HCT116 (cell line): ENCODE results near the gene RASGEF1C. TPM values are rescaled to one million over a fixed set of nuclear protein-coding genes. Genes with fewer than 3 reads are reported as not detected.

ENCODE experiments used
- ATAC-seq: fragments of 200-7000 bp; cut with Tn5 transposase; 2 replicates; pipeline ENCODE4 v1.9.1; 2020; ENCODE audit warnings: mild to moderate bottlenecking, moderate library complexity
- BruUV-seq: library from RNA; stranded (reverse); fragments of 400-500 nt; replicated peaks from 2 replicates; lab custom pipeline; 2021; lab: Mats Ljungman, UMichigan
- CTCF ChIA-PET: fragments of 300-600 bp; sonication (Branson Sonifier 250); formaldehyde crosslinking; loops from one replicate; lab custom pipeline; 2021; ENCODE audit warnings: antibody characterized with exemption; lab: Charles Lee
- POLR2A ChIA-PET: fragments of 300-600, 350-600 bp; sonication (Branson Sonifier 250); formaldehyde crosslinking; loops from one replicate; lab custom pipeline; 2021; ENCODE audit warnings: antibody characterized with exemption; lab: Charles Lee
- RAD21 ChIA-PET, 2 experiments: fragments of 300-600 bp; sonication (Branson Sonifier 250); formaldehyde crosslinking; loops; one replicate each; lab custom pipeline; 2023; ENCODE audit warnings: low total read pairs in 2 of 2; ENCODE audit not compliant: uncharacterized antibody in 2 of 2, unreplicated experiment in 2 of 2, low non-redundant PET in 1 of 2; lab: Charles Lee
- DNase-seq: peaks from one replicate; pipeline ENCODE4 v3.0.0-alpha.2; 2010; ENCODE audit warnings: low read depth, low spot score
- H2AFZ ChIP-seq: fragments of 200-600 bp; shearing (Covaris generic), sonication (generic); 2 replicates; pipeline ENCODE4 v1.6.1; 2017; ENCODE audit warnings: low read depth, mixed run types, mixed read lengths, antibody characterized with exemption, low read length; ENCODE audit not compliant: poor library complexity, severe bottlenecking
- H3K27ac ChIP-seq: 2 replicates; pipeline ENCODE4 v1.5.1; 2012; ENCODE audit warnings: low read depth, low read length
- H3K27me3 ChIP-seq: fragments of 200-600 bp; sonication (generic); 2 replicates; pipeline ENCODE4 v1.6.1; 2016; ENCODE audit warnings: mixed run types, low read length, mixed read lengths; ENCODE audit not compliant: insufficient read depth
- H3K36me3 ChIP-seq, 2 experiments: fragments of 200-500 bp in 1 of 2; fragments of 200-600 bp in 1 of 2; sonication (Bioruptor generic) in 1 of 2; sonication (generic) in 1 of 2; 2 replicates each; pipeline versions ENCODE4 v1.5.1 to v1.6.1; 2014 to 2016; ENCODE audit warnings: low read length in 2 of 2, inconsistent platforms in 1 of 2, mixed read lengths in 1 of 2, mixed run types in 1 of 2; ENCODE audit not compliant: insufficient read depth in 2 of 2, control insufficient read depth in 1 of 2
- H3K4me1 ChIP-seq, 2 experiments: fragments of 200-600 bp in 1 of 2; sonication (generic) in 1 of 2; 2 replicates each; pipeline versions ENCODE4 v1.5.1 to v1.6.1; 2012 to 2017; ENCODE audit warnings: low read length in 2 of 2, inconsistent platforms in 1 of 2, mild to moderate bottlenecking in 1 of 2, mixed read lengths in 1 of 2, mixed run types in 1 of 2, moderate library complexity in 1 of 2; ENCODE audit not compliant: insufficient read depth in 2 of 2, control insufficient read depth in 1 of 2
- H3K4me2 ChIP-seq: fragments of 200-600 bp; sonication (generic); 2 replicates; pipeline ENCODE4 v1.6.1; 2017; ENCODE audit warnings: mixed run types, low read length, mixed read lengths
- H3K4me3 ChIP-seq, 2 experiments: fragments of 200-600 bp in 1 of 2; sonication (generic) in 1 of 2; replicated peaks in 1 of 2; 2 replicates each; pipeline ENCODE4 v1.5.1; 2011 to 2016; ENCODE audit warnings: low read length in 2 of 2, control low read depth in 1 of 2, low read depth in 1 of 2, mild to moderate bottlenecking in 1 of 2, mixed read lengths in 1 of 2, mixed run types in 1 of 2
- H3K79me2 ChIP-seq: fragments of 200-600 bp; sonication (generic); 2 replicates; pipeline ENCODE4 v1.6.1; 2017; ENCODE audit warnings: mild to moderate bottlenecking, mixed run types, low read length, moderate library complexity, mixed read lengths; ENCODE audit not compliant: insufficient read depth
- H3K9ac ChIP-seq: fragments of 200-600 bp; sonication (generic); 2 replicates; pipeline ENCODE4 v1.6.1; 2016; ENCODE audit warnings: low read length, mixed read lengths
- H3K9me2 ChIP-seq: fragments of 200-600 bp; sonication (generic), shearing (Covaris generic); 2 replicates; pipeline ENCODE4 v1.6.1; 2017; ENCODE audit warnings: mixed run types, mild to moderate bottlenecking, moderate library complexity; ENCODE audit not compliant: insufficient read depth
- H3K9me3 ChIP-seq, 2 experiments: fragments of 200-500 bp in 1 of 2; fragments of 200-600 bp in 1 of 2; sonication (Bioruptor generic) in 1 of 2; sonication (generic) in 1 of 2; 2 replicates each; pipeline ENCODE4 v1.6.1; 2014 to 2017; ENCODE audit warnings: low read length in 2 of 2, mixed read lengths in 2 of 2, inconsistent platforms in 1 of 2, low read depth in 1 of 2, mild to moderate bottlenecking in 1 of 2, mixed run types in 1 of 2, moderate library complexity in 1 of 2; ENCODE audit not compliant: control insufficient read depth in 1 of 2, insufficient read depth in 1 of 2
- H4K20me1 ChIP-seq: fragments of 200-600 bp; sonication (generic), shearing (Covaris generic); 2 replicates; pipeline ENCODE4 v1.6.1; 2017; ENCODE audit warnings: mixed run types, mild to moderate bottlenecking, moderate library complexity; ENCODE audit not compliant: insufficient read depth
- CBX3 ChIP-seq: IDR thresholded peaks from 2 replicates; pipeline ENCODE4 v1.6.1; 2012; ENCODE audit warnings: low read depth
- CEBPB ChIP-seq: IDR thresholded peaks from 2 replicates; pipeline ENCODE4 v1.6.1; 2012; ENCODE audit warnings: low read depth
- CTCF ChIP-seq, 3 experiments: fragments of 200-600 bp in 1 of 3; sonication (generic) in 1 of 3; IDR thresholded peaks in 2 of 3; conservative IDR thresholded peaks in 1 of 3; 2 replicates each; pipeline ENCODE4 v1.5.1; 2012 to 2017; ENCODE audit warnings: low read depth in 2 of 3, low read length in 2 of 3, antibody characterized with exemption in 1 of 3, borderline replicate concordance in 1 of 3, control low read depth in 1 of 3, mild to moderate bottlenecking in 1 of 3, mixed read lengths in 1 of 3, mixed run types in 1 of 3, moderate library complexity in 1 of 3; ENCODE audit not compliant: insufficient read depth in 1 of 3
- EGR1 ChIP-seq: IDR thresholded peaks from 2 replicates; pipeline ENCODE4 v1.6.1; 2012; ENCODE audit warnings: low read depth
- ELF1 ChIP-seq: IDR thresholded peaks from 2 replicates; pipeline ENCODE4 v1.6.1; 2012; ENCODE audit warnings: low read depth, borderline replicate concordance
- EZH2phosphoT487 ChIP-seq: fragments of 200-600 bp; IDR thresholded peaks from 2 replicates; pipeline ENCODE4 v1.6.1; 2018; ENCODE audit warnings: antibody characterized with exemption, borderline replicate concordance
- FOSL1 ChIP-seq: IDR thresholded peaks from 2 replicates; pipeline ENCODE4 v1.6.1; 2012; ENCODE audit warnings: low read depth
- MAX ChIP-seq: IDR thresholded peaks from 2 replicates; pipeline ENCODE4 v1.6.1; 2012
- POLR2A ChIP-seq: IDR thresholded peaks from 2 replicates; pipeline ENCODE4 v1.7.0; 2011; ENCODE audit warnings: borderline replicate concordance; ENCODE audit not compliant: insufficient read depth, insufficient read length; ENCODE audit errors: extremely low read depth
- POLR2AphosphoS5 ChIP-seq: IDR thresholded peaks from 2 replicates; pipeline ENCODE4 v1.6.1; 2011; ENCODE audit warnings: mild to moderate bottlenecking, low read depth, low read length, moderate library complexity
- REST ChIP-seq: IDR thresholded peaks from 2 replicates; pipeline ENCODE4 v1.6.1; 2012; ENCODE audit warnings: low read depth
- SRF ChIP-seq: IDR thresholded peaks from 2 replicates; pipeline ENCODE4 v1.6.1; 2012; ENCODE audit warnings: low read depth
- YY1 ChIP-seq: IDR thresholded peaks from 2 replicates; pipeline ENCODE4 v1.6.1; 2011; ENCODE audit warnings: low read length, low read depth, moderate library complexity, mild to moderate bottlenecking; ENCODE audit not compliant: insufficient replicate concordance; ENCODE audit errors: extremely low read depth
- ZNF274 ChIP-seq: fragments of 200-500 bp; sonication (Bioruptor generic); IDR thresholded peaks from 2 replicates; pipeline ENCODE4 v1.6.1; 2014; ENCODE audit warnings: mild to moderate bottlenecking, low read depth, low read length, inconsistent platforms
- intact Hi-C: fragments of 100-400 bp; cut with micrococcal nuclease; formaldehyde crosslinking; loops from 2 replicates; pipeline ENCODE4 v1.10.0; 2022
- total RNA-seq: library from RNA; stranded (reverse); gene quantifications from one replicate; pipeline ENCODE4 v1.2.1, GENCODE V29; 2021; ENCODE audit not compliant: unreplicated experiment
- TF ChIP-seq, protein P1 (sequence below): IDR thresholded peaks from 2 replicates; pipeline ENCODE4 v1.6.1; 2012

RASGEF1C gene
- total RNA-seq, 1 experiment from 2014 or later = 1.2 TPM

DNA sequence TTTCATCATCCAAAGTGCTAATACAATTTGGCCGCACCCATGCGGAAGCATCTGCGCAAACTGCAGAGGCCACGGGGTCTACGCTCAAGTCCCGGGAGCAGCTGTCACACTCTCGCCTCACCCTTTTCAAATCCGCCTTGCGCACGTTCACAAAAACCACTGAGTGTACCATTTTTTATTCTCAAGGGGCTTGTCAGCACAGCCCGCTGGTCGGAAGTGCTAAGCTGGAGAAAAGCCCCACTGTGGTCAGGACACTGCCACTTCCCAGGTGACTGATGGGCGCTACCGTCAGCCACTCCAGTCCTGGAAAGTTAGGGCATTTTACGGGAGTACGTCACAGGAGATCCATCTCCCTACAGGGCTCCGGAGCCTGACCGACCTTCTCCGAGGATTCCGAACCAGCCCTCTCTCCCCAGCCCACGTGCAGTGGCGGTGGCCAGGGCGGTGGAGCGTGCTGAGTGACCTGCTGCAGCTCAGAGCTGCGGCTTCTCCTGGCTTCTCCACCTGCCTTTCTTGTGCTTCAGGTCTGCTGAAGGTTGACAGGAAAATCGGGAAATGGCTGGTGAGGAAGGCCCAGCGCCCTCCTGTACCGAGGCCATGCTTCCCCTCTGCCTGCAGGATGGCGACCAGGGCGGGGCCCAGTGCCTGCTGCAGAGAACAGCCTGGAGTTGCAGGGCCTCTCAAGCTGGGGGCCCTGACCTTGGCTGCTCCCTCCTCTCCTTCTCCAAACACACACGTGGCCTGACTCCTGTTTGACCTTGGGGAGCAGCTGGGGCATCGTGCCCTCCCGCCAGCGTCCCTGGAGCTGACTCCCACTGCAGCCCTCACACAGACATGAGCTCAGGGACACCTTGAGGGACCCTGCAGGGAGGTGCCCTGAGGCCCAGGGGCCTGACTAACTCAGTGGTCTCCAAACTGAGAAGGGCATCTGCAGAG, 14.3 kb downstream of the RASGEF1C start:
- TF ChIP-seq POLR2AphosphoS5 (no peak), EZH2phosphoT487 (no peak), CEBPB (no peak), REST (no peak), CTCF (IDR thresholded peaks at IDR 0.05 in 2 of 3, conservative IDR thresholded peaks at IDR 0.05 in 1 of 3; ENCODE audit: borderline replicate concordance in 1 of 3, insufficient read depth in 1 of 3, low read depth in 2 of 3, low read length in 2 of 3) (no peak), YY1 (no peak), EGR1 (no peak), MAX (no peak), ZNF274 (no peak), CBX3 (no peak), FOSL1 (no peak), POLR2A (no peak), SRF (no peak), ELF1 (no peak)
- TF ChIP-seq, protein P1, sequence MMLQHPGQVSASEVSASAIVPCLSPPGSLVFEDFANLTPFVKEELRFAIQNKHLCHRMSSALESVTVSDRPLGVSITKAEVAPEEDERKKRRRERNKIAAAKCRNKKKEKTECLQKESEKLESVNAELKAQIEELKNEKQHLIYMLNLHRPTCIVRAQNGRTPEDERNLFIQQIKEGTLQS = no peak
- TF ChIP-seq, all 23 proteins: peak for 0
- H3K79me2 ChIP-seq = no peaks in the 10 kb centered on the region
- no peak for ATAC-seq
- DNase-seq = no peak
- no peak overlapping the region for H2AFZ ChIP-seq
- CTCF ChIA-PET = no interaction called here
- H3K9me3 ChIP-seq = no peaks in the 10 kb centered on the region
- BruUV-seq = no TSS peak
- no peak overlapping the region for H3K4me3 ChIP-seq
- no peaks in the 10 kb centered on the region for H3K4me1 ChIP-seq
- no peaks in the 10 kb centered on the region for H4K20me1 ChIP-seq
- RAD21 ChIA-PET = no interaction called here
- intact Hi-C loops = no loop called here
- no peaks in the 10 kb centered on the region for H3K27me3 ChIP-seq
- no peak overlapping the region for H3K4me2 ChIP-seq
- POLR2A ChIA-PET = no interaction called here
- H3K9ac ChIP-seq = no peak overlapping the region
- no peak overlapping the region for H3K27ac ChIP-seq
- no peaks in the 10 kb centered on the region for H3K36me3 ChIP-seq
- no peaks in the 10 kb centered on the region for H3K9me2 ChIP-seq
